ENCODE data around the gene TIMP1.

The TIMP1 gene

GRCh38 chrX:47581731-47582647, at the start of gene TIMP1:
Gene TIMP1, plus strand, starts transcription at chrX:47582436. Its CDS starts 980 bp downstream, at chrX:47583416.
- peak; percentile 26 to 95 (median 68) for DNase-seq
- intact Hi-C loops (cut with DNase I): no loop called here

GRCh38 chrX:47539860-47540259, 42.4 kb upstream of the TIMP1 start:
- DNase-seq: no peak
- intact Hi-C loops (cut with DNase I): no loop called here

GRCh38 chrX:47540754-47541538, 41.3 kb upstream of the TIMP1 start:
- intact Hi-C loops (cut with DNase I): no loop called here
- peak in 8 of 10 donors; percentile 46 to 95 (median 63) for DNase-seq

GRCh38 chrX:47543496-47543895, 38.7 kb upstream of the TIMP1 start:
- intact Hi-C loops (cut with DNase I): no loop called here
- no peak for DNase-seq

GRCh38 chrX:47556045-47556623, 26.1 kb upstream of the TIMP1 start:
- intact Hi-C loops (cut with DNase I): no loop called here
- DNase-seq: peak; percentile 80 to 99 (median 88)

- intact Hi-C loops (cut with DNase I): no loop called here
Measured at GRCh38 chrX:47558436-47558835, 23.8 kb upstream of the TIMP1 start.

GRCh38 chrX:47560179-47560933, 21.9 kb upstream of the TIMP1 start:
- intact Hi-C loops (cut with DNase I): loop anchor here (5.0 kb wide), 1 partner anchor 82 kb away; no protein-coding TSS in a partner anchor

More at GRCh38 chrX:47558436-47558835, 23.8 kb upstream of the TIMP1 start:
- no peak for DNase-seq

GRCh38 chrX:47560934-47561658, 21.1 kb upstream of the TIMP1 start, which contains the start of gene ARAF:
Gene ARAF, plus strand, starts transcription at chrX:47561205. Its CDS starts 1,763 bp downstream, at chrX:47562968.
- DNase-seq: peak; percentile 91 to 99 (median 96)
- intact Hi-C loops (cut with DNase I): loop anchor here (5.0 kb wide), 1 partner anchor 81 kb away; no protein-coding TSS in a partner anchor

More at GRCh38 chrX:47560179-47560933, 21.9 kb upstream of the TIMP1 start:
- no peak for DNase-seq

GRCh38 chrX:47561659-47562151, 20.5 kb upstream of the TIMP1 start:
- DNase-seq: no peak
- intact Hi-C loops (cut with DNase I): loop anchor here (5.0 kb wide), 1 partner anchor 81 kb away; no protein-coding TSS in a partner anchor

- intact Hi-C loops (cut with DNase I): loop anchor here (5.0 kb wide), 1 partner anchor 80 kb away; no protein-coding TSS in a partner anchor
- DNase-seq: peak in 1 of 10 donors; percentile 15
Measured at GRCh38 chrX:47562615-47563243, 19.5 kb upstream of the TIMP1 start.

- intact Hi-C loops (cut with DNase I): loop anchor here (5.0 kb wide), 1 partner anchor 78 kb away; no protein-coding TSS in a partner anchor
- DNase-seq: no peak
Measured at GRCh38 chrX:47563801-47564315, 18.4 kb upstream of the TIMP1 start.

GRCh38 chrX:47564438-47565085, 17.7 kb upstream of the TIMP1 start:
- intact Hi-C loops (cut with DNase I): loop anchor here (5.0 kb wide), 1 partner anchor 78 kb away; no protein-coding TSS in a partner anchor
- no peak for DNase-seq

- no peak for DNase-seq
- intact Hi-C loops (cut with DNase I): no loop called here
Measured at GRCh38 chrX:47566841-47567240, 15.4 kb upstream of the TIMP1 start.

GRCh38 chrX:47568656-47569295, 13.5 kb upstream of the TIMP1 start:
- intact Hi-C loops (cut with DNase I): no loop called here
- DNase-seq: no peak

GRCh38 chrX:47570794-47571193, 11.4 kb upstream of the TIMP1 start:
- intact Hi-C loops (cut with DNase I): no loop called here
- no peak for DNase-seq

- intact Hi-C loops (cut with DNase I): no loop called here
- DNase-seq: peak in 7 of 10 donors; percentile 27 to 92 (median 56)
Measured at GRCh38 chrX:47571215-47571614, 11.0 kb upstream of the TIMP1 start.

GRCh38 chrX:47571896-47572295, 10.3 kb upstream of the TIMP1 start:
- intact Hi-C loops (cut with DNase I): no loop called here
- DNase-seq: no peak

Data from posterior cingulate gyrus (tissue), 11 donors.